Astrocyte (in vitro differentiated cells and primary cell): ENCODE measurements around the gene POC1B. TPM values are rescaled to one million over a fixed set of nuclear protein-coding genes. Genes with fewer than 3 reads are reported as not detected.

Source experiments
- DNase-seq: peaks from one replicate; pipeline ENCODE4 v3.0.0-alpha.2; 2010; ENCODE audit warnings: low read depth
- FAIRE-seq: peaks from 2 replicates; lab custom pipeline; 2011; peaks lifted over from hg19 to GRCh38; lab: Jason Lieb, UNC
- H2AFZ ChIP-seq: 2 replicates; pipeline ENCODE4 v1.6.0; 2012; ENCODE audit warnings: low read depth, low read length, inconsistent platforms
- H3K27ac ChIP-seq: 2 replicates; pipeline ENCODE4 v1.5.1; 2011; ENCODE audit warnings: low read depth, low read length, inconsistent platforms
- H3K27me3 ChIP-seq: 2 replicates; pipeline ENCODE4 v1.6.0; 2011; ENCODE audit warnings: low read length, inconsistent platforms; ENCODE audit not compliant: insufficient read depth
- H3K36me3 ChIP-seq: 2 replicates; pipeline ENCODE4 v1.5.1; 2011; ENCODE audit warnings: low read length, inconsistent platforms; ENCODE audit not compliant: insufficient read depth
- H3K4me1 ChIP-seq: 2 replicates; pipeline ENCODE4 v1.5.1; 2011; ENCODE audit warnings: low read length, inconsistent platforms; ENCODE audit not compliant: insufficient read depth
- H3K4me2 ChIP-seq: 2 replicates; pipeline ENCODE4 v1.6.0; 2012; ENCODE audit warnings: low read length, inconsistent platforms
- H3K4me3 ChIP-seq: 2 replicates; pipeline ENCODE4 v1.5.1; 2011; ENCODE audit warnings: low read depth, mild to moderate bottlenecking, low read length, inconsistent platforms; ENCODE audit not compliant: insufficient read depth
- H3K79me2 ChIP-seq: 2 replicates; pipeline ENCODE4 v1.6.0; 2012; ENCODE audit warnings: mild to moderate bottlenecking, low read length, inconsistent platforms; ENCODE audit not compliant: insufficient read depth
- H3K9ac ChIP-seq: 2 replicates; pipeline ENCODE4 v1.6.0; 2012; ENCODE audit warnings: mild to moderate bottlenecking, low read length, inconsistent platforms
- H3K9me3 ChIP-seq: 2 replicates; pipeline ENCODE4 v1.5.1; 2012; ENCODE audit warnings: low read depth, mild to moderate bottlenecking, low read length, inconsistent platforms; ENCODE audit not compliant: insufficient read depth
- H4K20me1 ChIP-seq: 2 replicates; pipeline ENCODE4 v1.6.0; 2012; ENCODE audit warnings: low read length, inconsistent platforms; ENCODE audit not compliant: insufficient read depth
- H3K27ac Mint-ChIP-seq: one replicate; pipeline ENCODE4 v1.8.0; 2021; ENCODE audit warnings: mild to moderate bottlenecking, mixed read lengths; ENCODE audit not compliant: unreplicated experiment
- H3K27me3 Mint-ChIP-seq: one replicate; pipeline ENCODE4 v1.8.0; 2021; ENCODE audit warnings: low read depth, mixed read lengths; ENCODE audit not compliant: unreplicated experiment
- H3K36me3 Mint-ChIP-seq: one replicate; pipeline ENCODE4 v1.8.0; 2021; ENCODE audit warnings: low read depth, mixed read lengths; ENCODE audit not compliant: unreplicated experiment
- H3K4me1 Mint-ChIP-seq: one replicate; pipeline ENCODE4 v1.8.0; 2021; ENCODE audit warnings: low read depth, mixed read lengths; ENCODE audit not compliant: unreplicated experiment
- H3K4me3 Mint-ChIP-seq: one replicate; pipeline ENCODE4 v1.8.0; 2021; ENCODE audit warnings: mild to moderate bottlenecking, moderate library complexity, mixed read lengths; ENCODE audit not compliant: unreplicated experiment
- H3K9me3 Mint-ChIP-seq: one replicate; pipeline ENCODE4 v1.8.0; 2021; ENCODE audit warnings: mild to moderate bottlenecking, mixed read lengths; ENCODE audit not compliant: unreplicated experiment
- EZH2 ChIP-seq: IDR thresholded peaks from 2 replicates; pipeline ENCODE4 v1.6.1; 2012; ENCODE audit warnings: mild to moderate bottlenecking, low read length, inconsistent platforms; ENCODE audit not compliant: insufficient read depth
- total RNA-seq: library from RNA; stranded (reverse); gene quantifications from 2 replicates; pipeline ENCODE4 v1.2.1, GENCODE V29; 2021
- TF ChIP-seq, protein P1 (sequence below): IDR thresholded peaks from 2 replicates; pipeline ENCODE4 v1.5.1; 2011; ENCODE audit warnings: low read depth, mild to moderate bottlenecking, inconsistent platforms, low read length, moderate library complexity; ENCODE audit not compliant: insufficient read depth

POC1B gene
- total RNA-seq, 1 donor from 2014 or later = 10.6 TPM

DNA sequence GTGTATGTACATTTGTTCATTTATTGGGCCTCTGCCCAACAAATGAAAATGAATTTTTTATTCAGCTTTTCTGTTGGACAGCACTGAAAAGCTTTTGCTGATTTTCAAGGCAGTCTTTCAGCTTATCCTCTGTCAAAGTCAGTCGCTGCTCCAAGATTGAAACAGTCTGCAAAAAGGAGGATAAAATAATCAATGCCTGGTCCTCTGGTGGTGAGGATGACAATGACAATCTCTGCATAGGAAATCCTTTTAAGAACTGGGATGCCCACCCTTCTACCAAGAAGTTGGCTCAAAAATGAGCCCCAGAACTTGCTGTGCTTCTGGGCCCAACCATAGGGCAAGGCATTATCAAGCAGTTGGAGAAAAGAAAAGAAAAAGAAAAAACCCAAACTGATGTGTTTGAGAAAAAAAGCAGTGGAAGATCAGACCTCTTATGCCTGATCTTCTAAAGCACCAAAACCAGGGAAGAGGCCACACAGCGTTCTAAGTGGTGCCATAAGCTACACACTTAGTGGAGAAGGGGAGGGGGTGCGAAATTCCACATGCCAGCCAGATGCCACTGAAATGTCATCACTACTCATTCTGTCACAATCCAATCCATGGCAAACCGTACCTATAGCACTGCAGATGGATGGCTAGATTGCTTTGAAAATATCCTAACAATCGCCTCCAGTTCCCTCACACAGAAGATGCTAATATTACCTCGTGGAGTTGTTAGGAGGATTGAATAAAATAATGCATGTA, 104.6 kb downstream of the POC1B start:
- Histone ChIP-seq H3K9me3 (no peaks in the 10 kb centered on the region), H2AFZ (no peak overlapping the region), H3K9ac (no peak overlapping the region), H3K4me2 (no peak overlapping the region), H3K27me3 (no peaks in the 10 kb centered on the region), H3K79me2 (no peaks in the 10 kb centered on the region), H3K4me1 (no peaks in the 10 kb centered on the region), H3K4me3 (no peak overlapping the region), H4K20me1 (no peaks in the 10 kb centered on the region), H3K36me3 (no peaks in the 10 kb centered on the region), H3K27ac (no peak overlapping the region)
- FAIRE-seq (no peak), DNase-seq (no peak)
- TF ChIP-seq, protein P1, sequence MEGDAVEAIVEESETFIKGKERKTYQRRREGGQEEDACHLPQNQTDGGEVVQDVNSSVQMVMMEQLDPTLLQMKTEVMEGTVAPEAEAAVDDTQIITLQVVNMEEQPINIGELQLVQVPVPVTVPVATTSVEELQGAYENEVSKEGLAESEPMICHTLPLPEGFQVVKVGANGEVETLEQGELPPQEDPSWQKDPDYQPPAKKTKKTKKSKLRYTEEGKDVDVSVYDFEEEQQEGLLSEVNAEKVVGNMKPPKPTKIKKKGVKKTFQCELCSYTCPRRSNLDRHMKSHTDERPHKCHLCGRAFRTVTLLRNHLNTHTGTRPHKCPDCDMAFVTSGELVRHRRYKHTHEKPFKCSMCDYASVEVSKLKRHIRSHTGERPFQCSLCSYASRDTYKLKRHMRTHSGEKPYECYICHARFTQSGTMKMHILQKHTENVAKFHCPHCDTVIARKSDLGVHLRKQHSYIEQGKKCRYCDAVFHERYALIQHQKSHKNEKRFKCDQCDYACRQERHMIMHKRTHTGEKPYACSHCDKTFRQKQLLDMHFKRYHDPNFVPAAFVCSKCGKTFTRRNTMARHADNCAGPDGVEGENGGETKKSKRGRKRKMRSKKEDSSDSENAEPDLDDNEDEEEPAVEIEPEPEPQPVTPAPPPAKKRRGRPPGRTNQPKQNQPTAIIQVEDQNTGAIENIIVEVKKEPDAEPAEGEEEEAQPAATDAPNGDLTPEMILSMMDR = no peak
- no peak for TF ChIP-seq EZH2
- Mint-ChIP-seq H3K27ac (no peak overlapping the region), H3K4me1 (peaks cover 2% of the 10 kb centered on the region), H3K4me3 (no peak overlapping the region), H3K36me3 (peaks cover 3% of the 10 kb centered on the region), H3K9me3 (no peaks in the 10 kb centered on the region), H3K27me3 (no peaks in the 10 kb centered on the region)

DNA sequence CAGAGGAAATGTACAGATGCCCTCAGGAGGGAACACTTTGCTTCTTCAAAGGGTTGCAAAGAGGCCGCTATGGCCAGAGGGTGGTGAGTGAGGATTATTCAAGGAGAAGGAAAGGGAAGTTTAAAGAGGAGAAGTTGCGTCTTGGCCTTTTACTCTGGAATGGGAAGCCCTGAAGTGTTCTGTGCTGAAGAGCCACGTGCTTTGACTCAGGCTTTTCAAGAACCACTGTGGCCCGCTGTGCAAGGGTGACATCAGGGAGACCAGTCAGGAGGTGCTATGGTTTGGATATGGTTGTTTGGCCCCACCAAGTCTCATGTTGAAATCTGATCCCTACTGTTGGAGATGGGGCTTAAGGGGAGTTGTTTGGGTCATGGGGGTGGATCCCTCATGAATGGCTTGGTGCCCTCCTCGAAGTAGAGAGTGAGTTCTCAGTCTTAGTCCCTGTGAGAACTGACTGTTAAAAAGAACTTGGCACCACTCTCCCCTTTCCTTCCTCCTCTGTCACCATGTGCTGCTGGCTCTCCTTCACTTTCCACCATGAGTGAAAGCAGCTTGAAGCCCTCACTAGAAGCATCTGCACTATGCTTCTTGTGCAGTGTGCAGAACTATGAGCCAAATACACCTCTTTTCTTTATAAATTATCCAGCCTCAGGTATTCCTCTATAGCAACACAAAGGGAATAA, 107.5 kb downstream of the POC1B start:
- Histone ChIP-seq H3K36me3 (no peaks in the 10 kb centered on the region), H3K4me2 (no peak overlapping the region), H2AFZ (no peak overlapping the region), H3K27ac (no peak overlapping the region), H3K27me3 (no peaks in the 10 kb centered on the region), H3K9ac (no peak overlapping the region), H3K4me1 (peaks cover 3% of the 10 kb centered on the region), H4K20me1 (no peaks in the 10 kb centered on the region), H3K79me2 (no peaks in the 10 kb centered on the region), H3K9me3 (no peaks in the 10 kb centered on the region), H3K4me3 (no peak overlapping the region)
- no peak overlapping the region for H3K4me3 Mint-ChIP-seq
- H3K27ac Mint-ChIP-seq = no peak overlapping the region
- FAIRE-seq (no peak), DNase-seq (no peak)
- no peak for TF ChIP-seq EZH2
- TF ChIP-seq, protein P1 = no peak
- no peaks in the 10 kb centered on the region for H3K9me3 Mint-ChIP-seq
- H3K4me1 Mint-ChIP-seq = peaks cover 10% of the 10 kb centered on the region
- no peaks in the 10 kb centered on the region for H3K36me3 Mint-ChIP-seq
- no peaks in the 10 kb centered on the region for H3K27me3 Mint-ChIP-seq
